Fibroblast of villous mesenchyme (primary cell): Measurements from ENCODE around the gene CAD. TPM values are rescaled to one million over a fixed set of nuclear protein-coding genes. Genes with fewer than 3 reads are reported as not detected.

Experiments
- DNase-seq: peaks from one replicate; pipeline ENCODE4 v3.0.0-alpha.2; 2010; ENCODE audit warnings: low read depth
- H3K4me3 ChIP-seq: 2 replicates; pipeline ENCODE4 v1.5.1; 2011; ENCODE audit warnings: low read depth, mild to moderate bottlenecking, low read length
- total RNA-seq: library from RNA; depleted of rRNA; stranded (reverse); fragments of >200 nt; gene quantifications from 2 replicates; pipeline ENCODE4 v1.2.3, GENCODE V29; 2012
- TF ChIP-seq, protein P1 (sequence below): IDR thresholded peaks from 2 replicates; pipeline ENCODE4 v1.5.1; 2012; ENCODE audit warnings: low read depth, mild to moderate bottlenecking, low read length; ENCODE audit not compliant: insufficient read depth

CAD gene
- total RNA-seq, 1 donor = 32.4 TPM

DNA sequence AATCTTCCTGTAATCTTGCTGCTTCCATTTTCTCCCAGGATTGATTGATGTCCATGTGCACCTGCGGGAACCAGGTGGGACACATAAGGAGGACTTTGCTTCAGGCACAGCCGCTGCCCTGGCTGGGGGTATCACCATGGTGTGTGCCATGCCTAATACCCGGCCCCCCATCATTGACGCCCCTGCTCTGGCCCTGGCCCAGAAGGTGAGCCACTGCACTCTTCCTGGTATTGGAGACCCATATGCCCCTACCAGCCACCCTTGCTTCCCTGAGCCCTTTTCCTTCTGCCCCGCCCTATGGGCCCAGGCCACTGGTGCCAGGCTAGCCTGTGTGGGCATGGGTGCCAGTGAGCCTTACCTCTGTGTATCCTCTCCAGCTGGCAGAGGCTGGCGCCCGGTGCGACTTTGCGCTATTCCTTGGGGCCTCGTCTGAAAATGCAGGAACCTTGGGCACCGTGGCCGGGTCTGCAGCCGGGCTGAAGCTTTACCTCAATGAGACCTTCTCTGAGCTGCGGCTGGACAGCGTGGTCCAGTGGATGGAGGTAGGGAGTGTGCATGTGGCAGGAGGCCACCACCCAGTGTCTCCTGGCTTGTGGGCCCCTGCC lies 20.3 kb downstream of the CAD start:
- TF ChIP-seq, protein P1, sequence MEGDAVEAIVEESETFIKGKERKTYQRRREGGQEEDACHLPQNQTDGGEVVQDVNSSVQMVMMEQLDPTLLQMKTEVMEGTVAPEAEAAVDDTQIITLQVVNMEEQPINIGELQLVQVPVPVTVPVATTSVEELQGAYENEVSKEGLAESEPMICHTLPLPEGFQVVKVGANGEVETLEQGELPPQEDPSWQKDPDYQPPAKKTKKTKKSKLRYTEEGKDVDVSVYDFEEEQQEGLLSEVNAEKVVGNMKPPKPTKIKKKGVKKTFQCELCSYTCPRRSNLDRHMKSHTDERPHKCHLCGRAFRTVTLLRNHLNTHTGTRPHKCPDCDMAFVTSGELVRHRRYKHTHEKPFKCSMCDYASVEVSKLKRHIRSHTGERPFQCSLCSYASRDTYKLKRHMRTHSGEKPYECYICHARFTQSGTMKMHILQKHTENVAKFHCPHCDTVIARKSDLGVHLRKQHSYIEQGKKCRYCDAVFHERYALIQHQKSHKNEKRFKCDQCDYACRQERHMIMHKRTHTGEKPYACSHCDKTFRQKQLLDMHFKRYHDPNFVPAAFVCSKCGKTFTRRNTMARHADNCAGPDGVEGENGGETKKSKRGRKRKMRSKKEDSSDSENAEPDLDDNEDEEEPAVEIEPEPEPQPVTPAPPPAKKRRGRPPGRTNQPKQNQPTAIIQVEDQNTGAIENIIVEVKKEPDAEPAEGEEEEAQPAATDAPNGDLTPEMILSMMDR = no peak
- H3K4me3 ChIP-seq = no peak overlapping the region
- no peak for DNase-seq

DNA sequence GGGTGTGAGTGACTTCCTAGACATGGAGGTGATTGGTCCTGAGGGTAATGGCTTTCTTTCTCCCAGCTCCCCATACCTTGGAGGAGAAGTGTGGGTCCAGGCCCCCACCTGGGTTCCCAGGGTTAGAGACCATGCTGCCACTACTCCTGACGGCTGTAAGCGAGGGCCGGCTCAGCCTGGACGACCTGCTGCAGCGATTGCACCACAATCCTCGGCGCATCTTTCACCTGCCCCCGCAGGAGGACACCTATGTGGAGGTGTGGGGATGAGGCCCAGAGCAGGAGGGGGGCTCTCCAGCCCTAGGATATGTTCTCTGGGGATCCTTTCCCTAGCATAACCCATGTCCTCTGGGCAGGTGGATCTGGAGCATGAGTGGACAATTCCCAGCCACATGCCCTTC lies 21.8 kb downstream of the CAD start:
- TF ChIP-seq, protein P1 = no peak
- H3K4me3 ChIP-seq = no peak overlapping the region
- DNase-seq = no peak

DNA sequence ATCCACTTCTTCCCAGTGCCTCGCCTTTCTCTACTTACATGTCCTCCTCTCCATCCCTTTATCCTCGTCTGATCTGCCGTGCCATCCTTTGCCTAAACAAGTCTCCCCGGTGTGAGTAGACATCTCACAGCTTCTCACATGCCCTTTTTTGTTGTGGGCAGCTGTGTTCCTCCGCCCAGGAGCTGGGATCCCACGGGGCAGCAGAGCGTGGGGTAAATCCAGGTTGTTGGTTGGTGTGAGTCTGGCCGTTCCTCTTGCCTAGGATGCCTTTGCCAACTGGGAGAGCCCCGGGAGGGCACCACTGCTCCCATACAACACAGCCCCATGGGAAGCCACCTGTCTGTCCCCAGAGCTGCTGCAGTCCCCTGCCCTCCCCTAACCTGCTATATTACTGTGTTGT lies 23.2 kb downstream of the CAD start:
- H3K4me3 ChIP-seq = no peak overlapping the region
- TF ChIP-seq, protein P1 = no peak
- no peak for DNase-seq

DNA sequence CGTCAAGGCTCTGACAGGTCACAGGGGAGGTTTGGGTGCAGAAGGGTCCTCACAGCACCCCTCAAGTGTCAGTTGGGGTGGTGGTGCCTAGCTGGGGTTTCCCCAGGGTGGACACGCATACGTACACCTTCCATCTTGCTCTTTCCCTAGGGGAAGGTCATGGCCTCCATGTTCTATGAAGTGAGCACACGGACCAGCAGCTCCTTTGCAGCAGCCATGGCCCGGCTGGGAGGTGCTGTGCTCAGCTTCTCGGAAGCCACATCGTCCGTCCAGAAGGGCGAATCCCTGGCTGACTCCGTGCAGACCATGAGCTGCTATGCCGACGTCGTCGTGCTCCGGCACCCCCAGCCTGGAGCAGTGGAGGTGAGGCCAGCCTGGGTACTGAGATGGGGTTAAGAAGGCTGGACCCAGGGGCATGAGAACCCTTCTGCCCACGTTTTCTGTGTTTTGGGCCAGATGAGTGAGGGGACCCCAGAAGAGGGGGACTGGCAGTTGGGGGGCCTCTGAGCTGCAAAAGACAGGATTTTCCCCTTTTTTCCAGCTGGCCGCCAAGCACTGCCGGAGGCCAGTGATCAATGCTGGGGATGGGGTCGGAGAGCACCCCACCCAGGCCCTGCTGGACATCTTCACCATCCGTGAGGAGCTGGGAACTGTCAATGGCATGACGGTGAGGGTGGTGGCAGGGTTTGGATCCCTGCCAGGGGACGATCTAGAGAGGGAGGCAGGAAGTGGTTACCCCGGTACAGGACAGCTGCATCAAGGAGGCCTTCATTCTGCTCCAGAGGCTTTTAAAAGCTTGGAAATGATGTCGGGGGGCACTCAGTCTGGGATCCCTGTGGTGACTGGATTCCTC lies 24.8 kb downstream of the CAD start:
- no peak for DNase-seq
- no peak overlapping the region for H3K4me3 ChIP-seq
- TF ChIP-seq, protein P1 = no peak

DNA sequence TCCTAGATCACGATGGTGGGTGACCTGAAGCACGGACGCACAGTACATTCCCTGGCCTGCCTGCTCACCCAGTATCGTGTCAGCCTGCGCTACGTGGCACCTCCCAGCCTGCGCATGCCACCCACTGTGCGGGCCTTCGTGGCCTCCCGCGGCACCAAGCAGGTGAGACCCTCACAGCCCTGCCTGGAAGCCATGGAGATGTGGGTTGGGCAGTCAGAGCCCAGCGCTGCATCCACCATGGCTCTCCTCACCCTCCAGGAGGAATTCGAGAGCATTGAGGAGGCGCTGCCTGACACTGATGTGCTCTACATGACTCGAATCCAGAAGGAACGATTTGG lies 25.4 kb downstream of the CAD start:
- no peak overlapping the region for H3K4me3 ChIP-seq
- TF ChIP-seq, protein P1 = no peak
- DNase-seq = no peak

DNA sequence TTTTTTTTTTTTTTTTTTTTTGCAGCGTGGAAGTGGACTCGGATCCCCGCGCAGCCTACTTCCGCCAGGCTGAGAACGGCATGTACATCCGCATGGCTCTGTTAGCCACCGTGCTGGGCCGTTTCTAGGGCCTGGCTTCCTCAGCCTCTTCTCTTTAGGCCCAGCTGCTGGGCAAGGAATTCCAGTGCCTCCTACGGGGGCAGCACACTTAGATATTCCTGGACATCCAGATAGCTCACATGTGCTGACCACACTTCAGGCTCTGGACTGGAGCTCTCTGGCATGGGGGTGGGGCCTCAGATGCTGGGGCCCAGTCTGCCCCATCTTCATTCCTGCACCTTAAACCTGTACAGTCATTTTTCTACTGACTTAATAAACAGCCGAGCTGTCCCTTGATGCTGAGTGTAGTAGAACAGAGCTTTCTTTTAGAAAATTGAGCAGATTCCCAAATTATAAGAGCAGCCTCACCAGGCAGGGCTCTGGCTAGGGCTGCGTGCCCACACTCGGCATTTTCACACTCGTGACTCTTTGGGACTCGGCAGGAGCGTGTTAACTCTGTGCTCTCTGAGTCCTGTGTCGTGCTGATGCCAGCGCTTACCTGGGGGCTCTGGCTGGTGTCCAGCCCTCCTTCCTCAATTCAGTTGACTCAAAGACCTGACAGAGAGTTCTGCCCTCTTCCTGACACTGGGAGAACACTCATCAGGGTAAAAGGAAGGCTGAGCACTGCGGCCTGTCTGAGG lies 26.4 kb downstream of the CAD start:
- H3K4me3 ChIP-seq = no peak overlapping the region
- DNase-seq = no peak
- TF ChIP-seq, protein P1 = no peak
